GM04503 (cell line): ENCODE data around the gene CPNE8.

ENCODE experiments used
- DNase-seq: peaks from one replicate; pipeline ENCODE4 v3.0.0-alpha.2; 2012; ENCODE audit warnings: low read depth

The CPNE8 gene

GRCh38 chr12:38633511-38633910, 271.9 kb downstream of the CPNE8 start:
- no peak for DNase-seq

DNA sequence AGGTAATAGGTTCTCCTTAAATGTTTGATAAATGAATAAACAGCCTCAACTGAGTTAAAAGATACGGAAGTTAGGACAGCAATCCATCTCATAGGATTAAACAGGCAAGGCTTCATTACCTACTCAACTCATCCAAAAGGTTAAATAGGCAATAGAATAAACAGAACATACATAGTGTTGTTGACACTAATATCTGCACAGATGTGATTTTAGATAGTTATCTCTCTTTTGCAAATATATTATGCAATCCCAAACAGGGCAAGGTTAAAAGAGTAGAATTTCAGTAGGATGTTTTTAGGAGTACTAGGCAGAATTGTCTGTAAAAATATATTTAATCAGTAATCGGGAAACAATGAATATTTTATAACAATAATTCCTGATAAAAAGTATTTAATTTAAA, 276.3 kb downstream of the CPNE8 start:
- DNase-seq: no peak

DNA sequence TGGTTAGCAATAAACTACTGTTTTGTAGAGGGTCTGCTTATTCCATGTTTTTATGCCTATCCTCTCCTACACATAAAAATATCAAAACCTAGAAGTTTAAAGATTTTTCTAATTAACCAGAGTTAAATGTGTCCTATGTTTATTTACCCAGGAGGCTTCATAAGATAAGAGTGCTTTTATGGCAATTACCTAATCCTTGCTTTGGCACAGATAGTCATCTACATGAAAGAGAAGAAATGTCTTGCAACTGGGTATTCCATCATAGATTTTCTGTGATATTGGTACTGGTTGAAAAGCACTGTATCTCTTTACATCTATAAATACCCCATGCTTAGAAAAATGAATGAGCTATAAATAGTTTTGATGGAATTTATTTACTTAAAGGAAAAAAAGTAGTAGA, 277.1 kb downstream of the CPNE8 start:
- no peak for DNase-seq

- DNase-seq: no peak
Measured at GRCh38 chr12:38625306-38625705, 280.1 kb downstream of the CPNE8 start.

GRCh38 chr12:38614171-38614570, 291.2 kb downstream of the CPNE8 start:
- no peak for DNase-seq

DNA sequence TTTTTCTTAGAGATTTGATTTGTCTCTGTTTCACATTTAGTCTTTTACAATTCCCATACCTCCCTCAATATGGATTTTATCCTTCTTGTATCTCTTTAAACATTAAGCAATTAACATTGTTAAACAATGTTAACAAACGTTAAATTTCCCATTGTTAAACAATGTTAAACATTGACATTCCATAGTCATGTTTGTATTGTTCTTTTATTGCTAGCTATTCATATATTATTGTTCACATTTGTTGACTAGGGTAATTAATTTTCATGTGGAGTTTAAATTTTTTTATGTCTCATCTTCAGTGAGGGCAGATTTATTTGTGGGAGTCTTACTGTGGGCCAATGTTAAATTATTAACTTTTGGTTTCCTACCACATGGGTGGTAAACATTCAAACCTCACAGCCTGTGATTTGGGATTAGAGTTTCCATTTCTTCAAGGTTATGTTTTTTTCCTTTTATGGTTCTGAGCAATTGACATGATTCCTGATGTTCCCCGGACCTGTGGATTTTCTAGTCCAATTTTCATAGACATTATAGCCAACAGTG, 294.5 kb downstream of the CPNE8 start:
- no peak for DNase-seq

GRCh38 chr12:38607295-38607694, 298.1 kb downstream of the CPNE8 start:
- no peak for DNase-seq
